Liver (tissue), 9 donors: ENCODE results near the gene ARSB. TPM values are rescaled to one million over a fixed set of nuclear protein-coding genes. Genes with fewer than 3 reads are reported as not detected.

Source experiments
- DNase-seq: peaks from one replicate; pipeline ENCODE4 v3.0.0-alpha.2; 2017; ENCODE audit warnings: low spot score
- H3K27ac ChIP-seq, 2 donors: one replicate each; pipeline ENCODE4 v1.7.0; 2013; ENCODE audit warnings: inconsistent platforms in 2 of 2, low read length in 2 of 2, control low read depth in 1 of 2, low read depth in 1 of 2, mild to moderate bottlenecking in 1 of 2
- H3K27me3 ChIP-seq, 4 donors: one replicate each; pipeline versions ENCODE4 v1.6.1 to v1.7.0; 2013; ENCODE audit warnings: low read length in 3 of 4, inconsistent platforms in 1 of 4, mild to moderate bottlenecking in 1 of 4, moderate library complexity in 1 of 4; ENCODE audit not compliant: control insufficient read depth in 4 of 4, insufficient read depth in 4 of 4
- H3K36me3 ChIP-seq, 4 donors: one replicate each; pipeline versions ENCODE4 v1.6.1 to v1.7.0; 2013; ENCODE audit warnings: low read length in 3 of 4, mild to moderate bottlenecking in 3 of 4, low read depth in 1 of 4, moderate library complexity in 1 of 4; ENCODE audit not compliant: control insufficient read depth in 4 of 4, insufficient read depth in 3 of 4
- H3K4me1 ChIP-seq, 4 donors: one replicate each; pipeline versions ENCODE4 v1.6.1 to v1.7.0; 2013; ENCODE audit warnings: low read length in 3 of 4, mild to moderate bottlenecking in 3 of 4, moderate library complexity in 1 of 4; ENCODE audit not compliant: control insufficient read depth in 4 of 4, insufficient read depth in 4 of 4
- H3K4me3 ChIP-seq, 3 donors: one replicate each; pipeline versions ENCODE4 v1.6.1 to v1.7.0; 2013; ENCODE audit warnings: low read length in 3 of 3, control low read depth in 1 of 3, low read depth in 1 of 3, mild to moderate bottlenecking in 1 of 3
- H3K9ac ChIP-seq, 2 donors: one replicate each; pipeline ENCODE4 v1.7.0; 2013; ENCODE audit warnings: low read length in 2 of 2, mild to moderate bottlenecking in 2 of 2, moderate library complexity in 2 of 2, control low read depth in 1 of 2, low read depth in 1 of 2
- H3K9me3 ChIP-seq, 4 donors: one replicate each; pipeline versions ENCODE4 v1.6.1 to v1.7.0; 2013; ENCODE audit warnings: low read length in 3 of 4; ENCODE audit not compliant: control insufficient read depth in 4 of 4
- EGR1 ChIP-seq, 2 donors: IDR thresholded peaks; 2 replicates each; pipeline ENCODE4 v1.6.1; 2016 to 2018; ENCODE audit warnings: antibody characterized with exemption in 2 of 2, low read depth in 2 of 2
- FOXA1 ChIP-seq: IDR thresholded peaks from 2 replicates; pipeline ENCODE4 v1.6.1; 2016; ENCODE audit warnings: antibody characterized with exemption
- HNF4G ChIP-seq: IDR thresholded peaks from 2 replicates; pipeline ENCODE4 v1.6.1; 2016; ENCODE audit warnings: antibody characterized with exemption
- JUND ChIP-seq, 2 donors: IDR thresholded peaks; 2 replicates each; pipeline ENCODE4 v1.6.1; 2016; ENCODE audit warnings: antibody characterized with exemption in 2 of 2
- NR2F2 ChIP-seq: IDR thresholded peaks from 2 replicates; pipeline ENCODE4 v1.6.1; 2016; ENCODE audit warnings: antibody characterized with exemption
- RAD21 ChIP-seq, 2 donors: IDR thresholded peaks; 2 replicates each; pipeline ENCODE4 v1.6.1; 2016; ENCODE audit warnings: antibody characterized with exemption in 2 of 2, mild to moderate bottlenecking in 2 of 2
- RXRA ChIP-seq, 2 donors: IDR thresholded peaks; 2 replicates each; pipeline ENCODE4 v1.6.1; 2017 to 2018; ENCODE audit warnings: antibody characterized with exemption in 2 of 2, mild to moderate bottlenecking in 1 of 2
- SP1 ChIP-seq: IDR thresholded peaks from 2 replicates; pipeline ENCODE4 v1.6.1; 2018; ENCODE audit warnings: antibody characterized with exemption, mild to moderate bottlenecking
- TAF1 ChIP-seq: conservative IDR thresholded peaks from 2 replicates; pipeline ENCODE4 v1.6.1; 2016; ENCODE audit warnings: antibody characterized with exemption, mild to moderate bottlenecking
- YY1 ChIP-seq: IDR thresholded peaks from 2 replicates; pipeline ENCODE4 v1.6.1; 2016; ENCODE audit warnings: antibody characterized with exemption, mild to moderate bottlenecking
- WGBS: extraction: QIAGEN DNeasy Blood & Tissue Kit; methylation state at CpG from one replicate; pipeline ENCODE4 v1.1.7; 2013; 5-methylcytosine and 5-hydroxymethylcytosine counted together
- polyA plus RNA-seq, 2 donors: library from polyadenylated mRNA; stranded (reverse) in 1 of 2; unstranded in 1 of 2; fragments of 200-250 nt in 1 of 2; fragments of >200 nt in 1 of 2; fragmentation: Nextera tagmentation in 1 of 2; extraction: Ambion mirVana in 1 of 2; gene quantifications; one replicate each; pipeline versions ENCODE4 v1.2.1 to v1.2.3, GENCODE V29; 2013 to 2015
- total RNA-seq, 2 donors: library from RNA; depleted of rRNA; stranded (reverse); fragments of >200 nt; gene quantifications; one replicate each; pipeline ENCODE4 v1.2.3, GENCODE V29; 2014
- TF ChIP-seq, protein P1 (sequence below): fragments of 150-350 bp; IDR thresholded peaks from 2 replicates; pipeline ENCODE4 v1.5.1; 2017; ENCODE audit warnings: improper control_type of control experiment, low read depth, low read length; ENCODE audit not compliant: missing input control
- TF ChIP-seq, protein P2 (sequence below): IDR thresholded peaks from 2 replicates; pipeline ENCODE4 v1.6.1; 2016; ENCODE audit warnings: antibody characterized with exemption
- TF ChIP-seq, protein P3 (sequence below): IDR thresholded peaks from 2 replicates; pipeline ENCODE4 v1.6.1; 2016; ENCODE audit warnings: antibody characterized with exemption, mild to moderate bottlenecking
- donor health status: healthy.
- donor health status: healthy.
- donor health status: healthy.
- donor health status: healthy.
- donor health status: healthy.

ARSB gene
- total and polyA plus RNA-seq, 4 donors: 3.5 to 26.2 (median 8.7) TPM

DNA sequence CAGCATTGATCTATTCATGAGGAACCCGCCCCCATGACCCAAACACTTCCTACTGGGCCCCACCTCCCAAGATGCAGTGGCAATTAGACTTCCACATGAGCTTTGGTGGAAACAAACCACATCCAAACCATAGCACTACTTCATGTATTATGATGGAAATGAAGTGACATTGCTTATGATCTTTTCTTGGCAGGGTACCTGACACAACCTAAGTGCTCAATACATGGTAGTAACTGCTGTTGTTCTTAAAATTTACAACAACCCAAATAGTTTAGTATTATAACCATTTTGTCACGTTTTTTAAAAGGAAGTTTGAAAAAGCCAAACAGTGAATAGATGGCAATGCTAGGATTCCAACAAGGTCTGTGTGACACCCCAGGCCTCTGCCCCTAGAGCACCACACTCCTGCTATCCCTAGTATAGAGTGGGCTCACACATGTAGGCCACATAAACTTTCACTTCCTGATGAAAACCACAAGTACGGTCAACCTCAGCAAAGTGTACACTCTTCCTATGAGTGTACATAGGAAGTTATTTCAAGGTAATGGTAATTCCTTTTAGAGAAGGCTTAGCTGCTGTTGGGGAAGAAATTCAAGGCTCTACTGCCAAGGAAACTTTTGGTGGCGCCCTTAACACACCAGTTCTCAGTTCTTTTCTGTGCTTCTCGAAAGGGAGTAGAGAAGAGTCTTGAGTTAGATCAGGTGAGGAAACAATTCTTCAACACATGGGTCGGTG lies 97.6 kb downstream of the ARSB start (continued):
- TF ChIP-seq, protein P1, sequence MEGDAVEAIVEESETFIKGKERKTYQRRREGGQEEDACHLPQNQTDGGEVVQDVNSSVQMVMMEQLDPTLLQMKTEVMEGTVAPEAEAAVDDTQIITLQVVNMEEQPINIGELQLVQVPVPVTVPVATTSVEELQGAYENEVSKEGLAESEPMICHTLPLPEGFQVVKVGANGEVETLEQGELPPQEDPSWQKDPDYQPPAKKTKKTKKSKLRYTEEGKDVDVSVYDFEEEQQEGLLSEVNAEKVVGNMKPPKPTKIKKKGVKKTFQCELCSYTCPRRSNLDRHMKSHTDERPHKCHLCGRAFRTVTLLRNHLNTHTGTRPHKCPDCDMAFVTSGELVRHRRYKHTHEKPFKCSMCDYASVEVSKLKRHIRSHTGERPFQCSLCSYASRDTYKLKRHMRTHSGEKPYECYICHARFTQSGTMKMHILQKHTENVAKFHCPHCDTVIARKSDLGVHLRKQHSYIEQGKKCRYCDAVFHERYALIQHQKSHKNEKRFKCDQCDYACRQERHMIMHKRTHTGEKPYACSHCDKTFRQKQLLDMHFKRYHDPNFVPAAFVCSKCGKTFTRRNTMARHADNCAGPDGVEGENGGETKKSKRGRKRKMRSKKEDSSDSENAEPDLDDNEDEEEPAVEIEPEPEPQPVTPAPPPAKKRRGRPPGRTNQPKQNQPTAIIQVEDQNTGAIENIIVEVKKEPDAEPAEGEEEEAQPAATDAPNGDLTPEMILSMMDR: no peak
- TF ChIP-seq HNF4G (no peak), NR2F2 (no peak), SP1 (no peak), TAF1 (no peak), RXRA (IDR thresholded peaks at IDR 0.05) (no peak)

DNA sequence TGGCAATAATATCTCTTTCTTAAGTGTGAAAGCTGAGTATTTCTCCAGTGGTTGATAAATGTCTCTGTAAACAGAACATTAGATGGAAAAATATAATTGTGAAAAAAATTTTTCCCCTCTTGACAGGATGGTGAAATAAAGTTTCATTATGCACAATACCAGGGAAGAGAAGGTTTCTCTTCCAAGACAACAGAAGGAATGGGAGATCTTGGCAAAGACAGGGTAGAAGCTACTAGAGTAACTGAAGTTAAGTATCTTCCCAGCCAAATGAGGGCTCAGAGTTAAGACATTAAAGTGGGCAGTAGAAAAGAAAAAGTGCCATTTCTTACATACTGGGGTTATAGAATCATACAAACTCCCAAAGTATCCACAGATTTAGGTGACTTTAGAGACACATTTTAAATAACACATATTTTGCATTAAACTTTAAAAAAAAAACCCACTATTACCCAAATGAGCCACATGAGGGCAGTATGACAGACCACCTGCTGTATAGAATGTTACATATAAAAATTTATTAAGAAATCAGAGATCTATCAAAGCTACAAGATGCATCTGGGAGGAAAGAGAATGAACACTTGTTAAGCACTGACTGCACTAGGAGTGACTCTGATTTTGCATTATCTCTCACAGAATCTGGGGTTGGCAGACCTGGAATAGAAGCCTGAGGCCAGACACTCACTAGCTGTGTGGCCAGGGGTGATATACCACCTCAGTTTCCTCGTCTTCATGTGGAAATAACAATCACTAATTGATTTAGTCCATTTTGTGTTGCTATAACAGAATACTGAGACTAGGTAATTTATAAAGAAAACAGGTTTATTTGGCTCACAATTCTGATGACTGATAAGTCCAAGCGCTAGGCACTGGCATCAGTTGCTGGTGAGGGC lies 98.5 kb downstream of the ARSB start:
- Histone ChIP-seq H3K9ac (no peak overlapping the region), H3K4me3 (no peak overlapping the region), H3K9me3 (no peaks in the 10 kb centered on the region), H3K36me3 (no peaks in the 10 kb centered on the region), H3K27me3 (no peaks in the 10 kb centered on the region), H3K27ac (no peak overlapping the region), H3K4me1 (peaks cover 0 to 4% (median 1%) of the 10 kb centered on the region in 4 donors)
- WGBS: 92% methylated on average over 2 of the region's 2 CpGs
- TF ChIP-seq, protein P1: peak; percentile 48
- peak; percentile 59 to 69 for TF ChIP-seq RAD21 (IDR thresholded peaks at IDR 0.05)
- TF ChIP-seq, protein P2, sequence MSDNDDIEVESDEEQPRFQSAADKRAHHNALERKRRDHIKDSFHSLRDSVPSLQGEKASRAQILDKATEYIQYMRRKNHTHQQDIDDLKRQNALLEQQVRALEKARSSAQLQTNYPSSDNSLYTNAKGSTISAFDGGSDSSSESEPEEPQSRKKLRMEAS: no peak
- DNase-seq: no peak

DNA sequence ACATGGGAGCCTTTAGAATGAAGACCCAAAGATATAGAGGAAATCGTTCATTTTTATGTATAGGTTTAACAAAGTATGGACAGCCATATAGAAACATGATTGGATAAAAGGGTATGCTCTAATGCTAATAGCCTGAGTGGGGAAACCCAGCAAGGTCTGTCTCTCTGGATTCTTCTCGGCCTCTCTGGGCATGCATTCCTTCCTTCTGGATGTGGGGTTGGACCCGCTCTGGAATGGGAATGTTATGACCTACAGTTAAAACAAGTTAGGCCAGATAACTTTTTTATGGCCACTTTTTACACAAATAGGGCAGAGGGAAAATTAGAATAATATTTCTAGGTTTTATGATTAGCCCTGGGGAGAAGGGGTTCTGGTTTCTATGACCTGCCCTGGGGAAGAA lies 103.2 kb downstream of the ARSB start:
- Histone ChIP-seq H3K27ac (no peak overlapping the region), H3K4me1 (no peaks in the 10 kb centered on the region), H3K27me3 (no peaks in the 10 kb centered on the region), H3K9ac (no peak overlapping the region), H3K9me3 (no peaks in the 10 kb centered on the region), H3K36me3 (no peaks in the 10 kb centered on the region), H3K4me3 (no peak overlapping the region)
- TF ChIP-seq JUND (IDR thresholded peaks at IDR 0.05): no peak
- WGBS: 75% methylated on average over 3 of the region's 3 CpGs
- DNase-seq: no peak

DNA sequence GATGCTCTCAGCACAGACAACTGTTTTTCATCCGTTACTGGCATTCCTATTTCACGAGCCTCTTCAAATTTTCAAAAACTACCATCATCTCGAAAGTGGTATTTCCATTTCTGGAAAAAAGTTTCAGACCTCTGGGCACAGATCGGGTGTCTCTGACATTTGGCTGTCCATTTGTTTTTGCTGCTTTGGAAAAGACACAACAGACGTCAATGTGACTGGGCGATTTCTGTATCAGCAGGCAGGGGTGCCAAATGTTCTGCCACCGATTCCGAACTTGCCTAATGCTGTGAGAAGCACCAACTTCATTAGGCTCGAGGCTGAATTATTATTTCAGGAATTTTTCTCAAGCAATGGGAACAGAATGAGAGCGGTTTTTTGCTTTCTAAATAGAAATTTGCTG lies 105.6 kb downstream of the ARSB start:
- H3K27ac ChIP-seq: no peak overlapping the region
- H3K4me3 ChIP-seq: no peak overlapping the region
- H3K4me1 ChIP-seq: no peaks in the 10 kb centered on the region
- WGBS: 96% methylated on average over 10 of the region's 10 CpGs
- H3K9ac ChIP-seq: no peak overlapping the region
- no peak for DNase-seq
- H3K9me3 ChIP-seq: no peaks in the 10 kb centered on the region
- H3K27me3 ChIP-seq: no peaks in the 10 kb centered on the region
- no peaks in the 10 kb centered on the region for H3K36me3 ChIP-seq
- TF ChIP-seq, protein P1: no peak
- TF ChIP-seq, protein P3, sequence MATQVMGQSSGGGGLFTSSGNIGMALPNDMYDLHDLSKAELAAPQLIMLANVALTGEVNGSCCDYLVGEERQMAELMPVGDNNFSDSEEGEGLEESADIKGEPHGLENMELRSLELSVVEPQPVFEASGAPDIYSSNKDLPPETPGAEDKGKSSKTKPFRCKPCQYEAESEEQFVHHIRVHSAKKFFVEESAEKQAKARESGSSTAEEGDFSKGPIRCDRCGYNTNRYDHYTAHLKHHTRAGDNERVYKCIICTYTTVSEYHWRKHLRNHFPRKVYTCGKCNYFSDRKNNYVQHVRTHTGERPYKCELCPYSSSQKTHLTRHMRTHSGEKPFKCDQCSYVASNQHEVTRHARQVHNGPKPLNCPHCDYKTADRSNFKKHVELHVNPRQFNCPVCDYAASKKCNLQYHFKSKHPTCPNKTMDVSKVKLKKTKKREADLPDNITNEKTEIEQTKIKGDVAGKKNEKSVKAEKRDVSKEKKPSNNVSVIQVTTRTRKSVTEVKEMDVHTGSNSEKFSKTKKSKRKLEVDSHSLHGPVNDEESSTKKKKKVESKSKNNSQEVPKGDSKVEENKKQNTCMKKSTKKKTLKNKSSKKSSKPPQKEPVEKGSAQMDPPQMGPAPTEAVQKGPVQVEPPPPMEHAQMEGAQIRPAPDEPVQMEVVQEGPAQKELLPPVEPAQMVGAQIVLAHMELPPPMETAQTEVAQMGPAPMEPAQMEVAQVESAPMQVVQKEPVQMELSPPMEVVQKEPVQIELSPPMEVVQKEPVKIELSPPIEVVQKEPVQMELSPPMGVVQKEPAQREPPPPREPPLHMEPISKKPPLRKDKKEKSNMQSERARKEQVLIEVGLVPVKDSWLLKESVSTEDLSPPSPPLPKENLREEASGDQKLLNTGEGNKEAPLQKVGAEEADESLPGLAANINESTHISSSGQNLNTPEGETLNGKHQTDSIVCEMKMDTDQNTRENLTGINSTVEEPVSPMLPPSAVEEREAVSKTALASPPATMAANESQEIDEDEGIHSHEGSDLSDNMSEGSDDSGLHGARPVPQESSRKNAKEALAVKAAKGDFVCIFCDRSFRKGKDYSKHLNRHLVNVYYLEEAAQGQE: no peak
- TF ChIP-seq NR2F2 (no peak), YY1 (no peak), FOXA1 (no peak), EGR1 (IDR thresholded peaks at IDR 0.05; ENCODE audit: low read depth in 2 of 2) (no peak)
